K562 (cell line): ENCODE results near the gene PHYHIPL. TPM values are rescaled to one million over a fixed set of nuclear protein-coding genes. Genes with fewer than 3 reads are reported as not detected.
"Not testable (repeated sequence)": the region's sequence is repeated elsewhere in the genome, so short reads cannot be mapped to it uniquely, and the experiment has no call there.

Source experiments
- ATAC-seq: fragments of 200-7000 bp; cut with Tn5 transposase; 3 replicates; pipeline ENCODE4 v1.9.1; 2020; ENCODE audit warnings: moderate library complexity
- BruUV-seq: library from RNA; stranded (reverse); fragments of 400-500 nt; replicated peaks from 2 replicates; lab custom pipeline; 2021; lab: Mats Ljungman, UMichigan
- CTCF ChIA-PET: fragments of 300-600 bp; formaldehyde crosslinking; extraction: SDS; loops from one replicate; lab custom pipeline; 2021; ENCODE audit warnings: low intra/inter-chr PET ratio; lab: Yijun Ruan, JAX
- POLR2A ChIA-PET: fragments of 300-600, 350-650 bp; sonication (Branson Sonifier 250); formaldehyde crosslinking; extraction: SDS; loops from one replicate; lab custom pipeline; 2021; ENCODE audit warnings: antibody characterized with exemption, inconsistent platforms; lab: Yijun Ruan, JAX
- DNase-seq, 4 experiments: peaks; one replicate each; pipeline versions ENCODE4 v3.0.0 to v3.0.0-alpha.2; 2011 to 2018; ENCODE audit warnings: low spot score in 3 of 4, mixed read lengths in 3 of 4; ENCODE audit errors: extremely low read depth in 1 of 4
- FAIRE-seq: peaks from 2 replicates; lab custom pipeline; 2011; peaks lifted over from hg19 to GRCh38; lab: Jason Lieb, UNC
- H2AFZ ChIP-seq: 2 replicates; pipeline ENCODE4 v1.6.0; 2011; ENCODE audit warnings: low read depth, low read length, control low read depth, inconsistent platforms
- H3K27ac ChIP-seq: fragments of 200-600 bp; 3 replicates; pipeline ENCODE4 v1.8.0; 2011; ENCODE audit warnings: low read depth, mild to moderate bottlenecking, control low read depth, inconsistent platforms, low read length, moderate library complexity, mixed read lengths; ENCODE audit errors: extremely low read depth
- H3K27me3 ChIP-seq, 2 experiments: fragments of 300-600 bp in 1 of 2; 2 replicates in 1 of 2; 3 replicates in 1 of 2; pipeline versions ENCODE4 v1.6.0 to v1.8.0; 2011; ENCODE audit warnings: inconsistent platforms in 2 of 2, low read length in 2 of 2, mild to moderate bottlenecking in 1 of 2, mixed read lengths in 1 of 2, moderate library complexity in 1 of 2; ENCODE audit not compliant: control insufficient read depth in 2 of 2, insufficient read depth in 2 of 2
- H3K36me3 ChIP-seq: fragments of 300-600 bp; 3 replicates; pipeline ENCODE4 v1.8.0; 2011; ENCODE audit warnings: mild to moderate bottlenecking, low read length, inconsistent platforms; ENCODE audit not compliant: control insufficient read depth, insufficient read depth
- H3K4me1 ChIP-seq, 2 experiments: fragments of 200-600 bp in 1 of 2; replicated peaks in 1 of 2; 2 replicates in 1 of 2; 3 replicates in 1 of 2; pipeline versions ENCODE4 v1.5.1 to v1.8.0; 2011; ENCODE audit warnings: inconsistent platforms in 2 of 2, low read length in 2 of 2, mild to moderate bottlenecking in 1 of 2, mixed read lengths in 1 of 2, moderate library complexity in 1 of 2; ENCODE audit not compliant: control insufficient read depth in 2 of 2, insufficient read depth in 2 of 2
- H3K4me2 ChIP-seq: 2 replicates; pipeline ENCODE4 v1.6.1; 2011; ENCODE audit warnings: low read length, control low read depth, inconsistent platforms, mixed read lengths; ENCODE audit not compliant: insufficient read depth
- H3K4me3 ChIP-seq: fragments of 200-600 bp; sonication (generic), shearing (Covaris generic); 2 replicates; pipeline ENCODE4 v1.5.1; 2016; ENCODE audit warnings: control low read depth, inconsistent platforms
- H3K79me2 ChIP-seq: fragments of 200-600 bp; 3 replicates; pipeline ENCODE4 v1.8.0; 2011; ENCODE audit warnings: low read length, inconsistent platforms; ENCODE audit not compliant: control insufficient read depth, insufficient read depth
- H3K9ac ChIP-seq, 2 experiments: 2 replicates each; pipeline versions ENCODE4 v1.6.0 to v1.6.1; 2011; ENCODE audit warnings: low read depth in 2 of 2, low read length in 2 of 2, control low read depth in 1 of 2, inconsistent platforms in 1 of 2, mild to moderate bottlenecking in 1 of 2, mixed read lengths in 1 of 2; ENCODE audit not compliant: insufficient read depth in 1 of 2
- H3K9me1 ChIP-seq: one replicate; pipeline ENCODE4 v1.6.0; 2011; ENCODE audit warnings: inconsistent platforms, mild to moderate bottlenecking, low read length, moderate library complexity; ENCODE audit not compliant: control insufficient read depth, insufficient read depth
- H3K9me3 ChIP-seq: replicated peaks from 2 replicates; pipeline ENCODE4 v1.5.1; 2011; ENCODE audit warnings: low read depth, low read length, inconsistent platforms; ENCODE audit not compliant: control insufficient read depth, insufficient read depth
- H4K20me1 ChIP-seq: replicated peaks from 2 replicates; pipeline ENCODE4 v1.6.1; 2011; ENCODE audit warnings: low read length, inconsistent platforms, mixed read lengths; ENCODE audit not compliant: control insufficient read depth, insufficient read depth
- TCFL5 ChIP-seq: fragments of 250-450 bp; sonication (Bioruptor Pico); conservative IDR thresholded peaks from 2 replicates; pipeline ENCODE4 v1.6.1; 2021; ENCODE audit warnings: mild to moderate bottlenecking, moderate library complexity, matching md5 sums
- ZNF431 ChIP-seq: sonication (generic); formaldehyde crosslinking; IDR thresholded peaks from 2 replicates; pipeline ENCODE4 v1.8.0; 2022; ENCODE audit warnings: mild to moderate bottlenecking, missing genetic modification reagents
- ZSCAN32 ChIP-seq: fragments of 450-650 bp; formaldehyde crosslinking; IDR thresholded peaks from 2 replicates; pipeline ENCODE4 v1.4.0; 2020; ENCODE audit warnings: mild to moderate bottlenecking, moderate library complexity
- WGBS: fragments of 100-300 bp; shearing (Covaris generic); methylation state at CpG from one replicate; pipeline ENCODE4 v1.1.6; 2016; ENCODE audit warnings: low coverage, mixed read lengths; ENCODE audit not compliant: insufficient coverage; ENCODE audit errors: missing lambda C conversion rate; 5-methylcytosine and 5-hydroxymethylcytosine counted together
- in situ Hi-C: fragments of 300-500 bp; cut with MboI; formaldehyde crosslinking; loops from 4 replicates; pipeline ENCODE4 v1.15.0; 2018; ENCODE audit warnings: inconsistent platforms, mixed read lengths
- intact Hi-C: fragments of 100-400 bp; cut with micrococcal nuclease; formaldehyde crosslinking; loops from 2 replicates; pipeline ENCODE4 v1.14.2; 2022
- polyA plus RNA-seq, 8 experiments: library from polyadenylated mRNA; depleted of rRNA in 4 of 8; stranded (reverse) in 5 of 8; unstranded in 3 of 8; fragments of >200 nt; fragmentation: Nextera tagmentation in 2 of 8; fragmentation: Illumina TruSeq in 1 of 8; extraction: Ambion mirVana in 2 of 8; extraction: Trizol in 1 of 8; gene quantifications; 2 replicates each; pipeline versions ENCODE4 v1.2.1 to v1.2.3, GENCODE V29; 2011 to 2014; ENCODE audit warnings: inconsistent platforms in 1 of 8, missing spikeins in 1 of 8
- total RNA-seq, 7 experiments: library from RNA; depleted of rRNA in 6 of 7; stranded (reverse); fragments of >200 nt in 6 of 7; fragmentation: Illumina TruSeq in 2 of 7; extraction: Trizol in 2 of 7; gene quantifications; 2 replicates each; pipeline versions ENCODE4 v1.2.1 to v1.2.3, GENCODE V29; 2011 to 2021; ENCODE audit warnings: low replicate concordance in 1 of 7

Gene PHYHIPL
- total and polyA plus RNA-seq, 9 of the 15 experiments (the other 6 are each of a cell fraction or from before 2014, with no cell fraction given) = not detected

DNA sequence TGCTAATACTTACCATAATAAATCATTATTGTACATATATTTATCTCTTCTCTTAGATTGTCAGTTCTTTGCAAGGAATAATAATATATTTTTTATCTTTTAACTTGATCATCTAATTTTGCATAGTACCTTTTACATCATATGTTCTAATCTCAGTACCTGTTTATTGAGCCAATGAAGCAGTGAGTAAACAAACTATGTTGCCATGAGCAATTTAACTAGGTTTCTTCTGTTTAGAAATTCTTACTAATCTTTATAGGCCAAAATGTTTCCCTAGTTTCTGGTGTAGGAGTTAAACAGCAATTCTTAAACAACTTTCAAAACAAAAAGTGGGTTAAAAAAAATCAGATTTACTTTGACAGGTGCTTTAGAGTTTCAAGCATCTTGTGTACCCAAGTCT, 61.3 kb downstream of the PHYHIPL start:
- in situ Hi-C loops (no loop called here), intact Hi-C loops (no loop called here)
- POLR2A ChIA-PET = no interaction called here
- H3K9me1 ChIP-seq = no peaks in the 10 kb centered on the region
- H3K27ac ChIP-seq = no peak overlapping the region
- no peak overlapping the region for H3K4me3 ChIP-seq
- no peak for DNase-seq
- no peak for FAIRE-seq
- no peak for ATAC-seq
- H3K79me2 ChIP-seq = no peaks in the 10 kb centered on the region
- no TSS peak for BruUV-seq
- H4K20me1 ChIP-seq = no peaks in the 10 kb centered on the region
- TF ChIP-seq ZSCAN32 (CRISPR knock-in tag) (no peak), TCFL5 (no peak)
- TF ChIP-seq, all 486 proteins: peak for 0
- Histone ChIP-seq H3K4me2 (no peak overlapping the region), H3K4me1 (no peaks in the 10 kb centered on the region), H2AFZ (no peak overlapping the region), H3K9ac (no peak overlapping the region), H3K9me3 (no peaks in the 10 kb centered on the region), H3K27me3 (no peaks in the 10 kb centered on the region), H3K36me3 (no peaks in the 10 kb centered on the region)
- CTCF ChIA-PET = no interaction called here

DNA sequence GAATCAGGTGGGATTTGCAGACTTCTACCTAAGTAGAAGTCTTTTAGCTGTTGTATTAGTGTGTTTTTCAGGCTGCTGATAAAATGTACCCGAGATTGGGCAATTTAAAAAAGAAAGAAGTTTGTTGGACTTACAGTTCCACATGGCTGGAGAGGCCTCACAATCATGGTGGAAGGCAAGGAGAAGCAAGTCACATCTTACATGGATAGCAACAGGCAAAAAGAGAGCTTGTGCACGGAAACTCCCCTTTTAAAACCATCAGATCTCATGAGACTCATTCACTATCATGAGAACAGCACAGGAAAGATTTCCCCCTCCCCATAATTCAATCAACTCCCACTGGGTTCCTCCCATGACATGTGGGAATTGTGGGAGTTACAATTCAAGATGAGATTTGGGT, 62.7 kb downstream of the PHYHIPL start:
- DNase-seq, H3K79me2 ChIP-seq: not testable (repeated sequence)
- peak; percentile 43; the same call in 1 of the 2 replicates for TF ChIP-seq ZNF431 (CRISPR knock-in tag)
- TF ChIP-seq, all 486 proteins: peak for 1; not testable (repeated sequence) for 485
- 0% methylated on average over 2 of the region's 2 CpGs for WGBS
- H2AFZ ChIP-seq, H3K9me1 ChIP-seq, H3K4me2 ChIP-seq, H3K4me1 ChIP-seq, BruUV-seq, H3K27ac ChIP-seq, in situ Hi-C loops, H3K27me3 ChIP-seq, intact Hi-C loops, H3K9ac ChIP-seq, ATAC-seq, POLR2A ChIA-PET, H3K4me3 ChIP-seq, H4K20me1 ChIP-seq, FAIRE-seq, CTCF ChIA-PET, H3K9me3 ChIP-seq, H3K36me3 ChIP-seq: not testable (repeated sequence)
